Measurements from ENCODE around the gene HOXA6.

The HOXA6 gene

GRCh38 chr7:27148756-27149641 lies 1.4 kb upstream of the HOXA6 start:
- no peak for DNase-seq

- DNase-seq = no peak
Observed at GRCh38 chr7:27148031-27148755, 619 bp upstream of the HOXA6 start.

GRCh38 chr7:27146491-27147198 lies 929 bp downstream of the HOXA6 start:
- no peak for DNase-seq

GRCh38 chr7:27145914-27146412 lies 1.6 kb downstream of the HOXA6 start:
- no peak for DNase-seq

GRCh38 chr7:27145165-27145913 lies 2.2 kb downstream of the HOXA6 start:
- no peak for DNase-seq

GRCh38 chr7:27144781-27145164 lies 2.8 kb downstream of the HOXA6 start:
- no peak for DNase-seq

- no peak for DNase-seq
Observed at GRCh38 chr7:27143950-27144780, 3.4 kb downstream of the HOXA6 start.

- DNase-seq = peak; percentile 76
Observed at GRCh38 chr7:27143023-27143949, 4.3 kb downstream of the HOXA6 start, which contains the start of gene HOXA5. TSS of gene HOXA5 (minus strand) at chr7:27143681. CDS start at chr7:27143607, 74 bp downstream.

GRCh38 chr7:27142580-27143022 lies 5.0 kb downstream of the HOXA6 start:
- DNase-seq = no peak

- no peak for DNase-seq
Observed at GRCh38 chr7:27141923-27142579, 5.5 kb downstream of the HOXA6 start.

GRCh38 chr7:27141137-27141922 lies 6.2 kb downstream of the HOXA6 start:
- DNase-seq = no peak

- DNase-seq = no peak
Observed at GRCh38 chr7:27140126-27140857, 7.3 kb downstream of the HOXA6 start.

- DNase-seq = no peak
Observed at GRCh38 chr7:27139334-27140125, 8.0 kb downstream of the HOXA6 start.

- DNase-seq = no peak
Observed at GRCh38 chr7:27138985-27139333, 8.6 kb downstream of the HOXA6 start.

GRCh38 chr7:27138472-27138871 lies 9.1 kb downstream of the HOXA6 start:
- no peak for DNase-seq

GRCh38 chr7:27137640-27138315 lies 9.8 kb downstream of the HOXA6 start:
- no peak for DNase-seq

- peak; percentile 5 for DNase-seq
Observed at GRCh38 chr7:27134392-27134791, 13.2 kb downstream of the HOXA6 start.
